OCI-LY7 (cell line): ENCODE measurements around the gene CXCR5.

Experiments used
- CTCF ChIP-seq: fragments of 200-600 bp; sonication (generic); conservative IDR thresholded peaks from 2 replicates; pipeline ENCODE4 v1.5.1; 2014; ENCODE audit warnings: mild to moderate bottlenecking, antibody characterized with exemption, low read length, moderate library complexity, mixed read lengths
- EZH2phosphoT487 ChIP-seq: fragments of 200-600 bp; sonication (generic); IDR thresholded peaks from 2 replicates; pipeline ENCODE4 v1.6.1; 2018; ENCODE audit warnings: low read depth, borderline replicate concordance, mild to moderate bottlenecking, mixed run types, antibody characterized with exemption, low read length, moderate library complexity, mixed read lengths

DNA sequence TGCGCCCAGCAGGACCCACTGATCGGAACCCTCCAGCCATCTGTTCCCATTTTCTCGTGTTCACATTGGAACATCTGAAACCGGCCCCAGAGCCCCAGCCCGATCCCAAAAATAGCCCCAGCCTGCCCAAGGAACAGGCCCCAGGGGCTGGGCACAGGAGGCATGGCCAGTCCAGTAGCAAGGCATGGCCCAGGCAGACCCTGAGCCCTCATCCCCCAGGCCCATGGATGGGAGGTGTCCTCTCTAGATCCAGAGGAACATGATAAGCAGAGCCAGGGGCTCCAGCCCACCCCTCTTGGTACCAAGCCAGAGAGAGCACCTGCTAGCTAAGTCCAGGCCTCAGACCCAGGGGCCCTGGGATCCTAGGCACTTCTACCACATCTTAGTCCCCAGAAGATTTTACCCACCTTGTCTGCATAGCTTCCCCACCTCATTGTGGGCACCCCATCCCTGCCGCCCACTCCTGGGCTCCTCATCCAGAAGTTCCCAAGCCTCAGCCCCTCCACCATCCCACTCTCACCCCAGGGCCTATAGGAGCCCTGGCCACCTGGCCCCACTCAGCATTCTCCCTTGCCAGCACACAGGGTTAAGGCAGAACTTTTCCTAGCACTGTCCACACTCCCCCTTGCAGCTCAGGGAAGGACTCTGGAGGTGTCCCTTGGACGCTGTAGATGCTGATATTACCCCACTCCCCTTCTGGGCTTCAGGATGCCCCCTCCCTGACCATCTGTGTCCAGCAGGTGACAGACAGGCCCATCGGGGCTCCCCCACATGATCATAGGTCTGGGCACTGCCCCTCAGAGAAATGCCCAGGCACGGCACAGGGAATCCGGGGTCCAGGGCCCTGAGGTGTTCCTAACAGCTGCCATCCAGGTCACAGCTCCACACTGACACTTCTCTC lies 32.5 kb downstream of the CXCR5 start:
- no peak for TF ChIP-seq CTCF
- no peak for TF ChIP-seq EZH2phosphoT487
